Cardiac muscle cell (in vitro differentiated cells and primary cell): ENCODE results near the gene C1orf21. TPM values are rescaled to one million over a fixed set of nuclear protein-coding genes. Genes with fewer than 3 reads are reported as not detected.

Experiments
- DNase-seq, 2 donors: peaks; one replicate each; pipeline versions ENCODE4 v3.0.0 to v3.0.0-alpha.2; 2010 to 2017; ENCODE audit warnings: low read depth in 1 of 2, low spot score in 1 of 2
- H3K27ac ChIP-seq: fragments of 200-600 bp; sonication (generic); 2 replicates; pipeline ENCODE4 v1.5.1; 2016
- H3K27me3 ChIP-seq: fragments of 200-600 bp; sonication (generic); 2 replicates; pipeline ENCODE4 v1.6.0; 2016; ENCODE audit warnings: control low read depth
- H3K36me3 ChIP-seq: fragments of 200-600 bp; sonication (generic); 2 replicates; pipeline ENCODE4 v1.5.1; 2016; ENCODE audit warnings: control low read depth
- H3K4me1 ChIP-seq: fragments of 200-600 bp; sonication (generic); 2 replicates; pipeline ENCODE4 v1.8.1; 2017; ENCODE audit warnings: low read depth, mild to moderate bottlenecking, mixed run types
- H3K4me3 ChIP-seq: fragments of 200-600 bp; sonication (generic); 2 replicates; pipeline ENCODE4 v1.5.1; 2016; ENCODE audit warnings: mild to moderate bottlenecking
- H3K9me3 ChIP-seq: fragments of 200-600 bp; sonication (generic); 2 replicates; pipeline ENCODE4 v1.5.1; 2017; ENCODE audit warnings: low read depth, mild to moderate bottlenecking, control low read depth
- CTCF ChIP-seq: IDR thresholded peaks from 2 replicates; pipeline ENCODE4 v1.5.1; 2012; ENCODE audit warnings: low read depth, mild to moderate bottlenecking, low read length
- polyA plus RNA-seq: library from polyadenylated mRNA; unstranded; fragments of >200 nt; fragmentation: Nextera tagmentation; extraction: Ambion mirVana; gene quantifications from 2 replicates; pipeline ENCODE4 v1.2.1, GENCODE V29; 2016
- total RNA-seq: library from RNA; depleted of rRNA; stranded (reverse); fragments of >200 nt; gene quantifications from 2 replicates; pipeline ENCODE4 v1.2.3, GENCODE V29; 2016

Gene C1orf21
- total and polyA plus RNA-seq, 2 experiments from 2014 or later, result 10.9 to 26.8 TPM

- Histone ChIP-seq H3K9me3 (no peaks in the 10 kb centered on the region), H3K27me3 (no peaks in the 10 kb centered on the region), H3K4me1 (peaks cover 13% of the 10 kb centered on the region), H3K4me3 (no peak overlapping the region), H3K36me3 (no peaks in the 10 kb centered on the region), H3K27ac (no peak overlapping the region)
- DNase-seq, result no peak
- no peak for TF ChIP-seq CTCF
Observed at GRCh38 chr1:184390889-184391288, 4.1 kb downstream of the C1orf21 start.

- no peak for TF ChIP-seq CTCF
- Histone ChIP-seq H3K27me3 (no peaks in the 10 kb centered on the region), H3K9me3 (no peaks in the 10 kb centered on the region), H3K27ac (no peak overlapping the region), H3K4me1 (peaks cover 13% of the 10 kb centered on the region), H3K4me3 (no peak overlapping the region), H3K36me3 (no peaks in the 10 kb centered on the region)
- DNase-seq, result no peak
Observed at GRCh38 chr1:184392067-184392466, 5.2 kb downstream of the C1orf21 start.

- H3K27me3 ChIP-seq, result no peaks in the 10 kb centered on the region
- no peaks in the 10 kb centered on the region for H3K9me3 ChIP-seq
- H3K4me1 ChIP-seq, result peaks cover 13% of the 10 kb centered on the region
- TF ChIP-seq CTCF, result no peak
- H3K36me3 ChIP-seq, result no peaks in the 10 kb centered on the region
- H3K27ac ChIP-seq, result no peak overlapping the region
- no peak for DNase-seq
- H3K4me3 ChIP-seq, result no peak overlapping the region
Observed at GRCh38 chr1:184392779-184393522, 6.1 kb downstream of the C1orf21 start.

- H3K9me3 ChIP-seq, result no peaks in the 10 kb centered on the region
- H3K27ac ChIP-seq, result no peak overlapping the region
- no peak for TF ChIP-seq CTCF
- H3K27me3 ChIP-seq, result no peaks in the 10 kb centered on the region
- peaks cover 13% of the 10 kb centered on the region for H3K4me1 ChIP-seq
- no peak overlapping the region for H3K4me3 ChIP-seq
- DNase-seq, result peak in 1 of 2 donors; percentile 30
- no peaks in the 10 kb centered on the region for H3K36me3 ChIP-seq
Observed at GRCh38 chr1:184393962-184394361, 7.1 kb downstream of the C1orf21 start.

GRCh38 chr1:184395370-184395769, 8.5 kb downstream of the C1orf21 start:
- no peak overlapping the region for H3K4me3 ChIP-seq
- peaks cover 8% of the 10 kb centered on the region for H3K4me1 ChIP-seq
- H3K27ac ChIP-seq, result no peak overlapping the region
- no peak for TF ChIP-seq CTCF
- no peak for DNase-seq
- no peaks in the 10 kb centered on the region for H3K27me3 ChIP-seq
- H3K9me3 ChIP-seq, result no peaks in the 10 kb centered on the region
- no peaks in the 10 kb centered on the region for H3K36me3 ChIP-seq
